GM12878 (cell line): Measurements from ENCODE around the gene DCAF8.

Experiments
- CTCF ChIP-seq, 3 experiments: IDR thresholded peaks in 2 of 3; conservative IDR thresholded peaks in 1 of 3; 2 replicates each; pipeline ENCODE4 v1.5.1; 2011; ENCODE audit warnings: low read depth in 3 of 3, low read length in 3 of 3, mild to moderate bottlenecking in 3 of 3, control low read depth in 2 of 3, moderate library complexity in 2 of 3, inconsistent platforms in 1 of 3, mixed read lengths in 1 of 3; ENCODE audit not compliant: control insufficient read depth in 2 of 3, insufficient read depth in 1 of 3; ENCODE audit errors: extremely low read depth in 1 of 3
- EP300 ChIP-seq, 2 experiments: fragments of 150-350 bp in 1 of 2; IDR thresholded peaks; 2 replicates each; pipeline ENCODE4 v1.6.1; 2011 to 2012; ENCODE audit warnings: low read depth in 2 of 2, low read length in 2 of 2, borderline replicate concordance in 1 of 2, improper control_type of control experiment in 1 of 2, inconsistent platforms in 1 of 2; ENCODE audit not compliant: control insufficient read depth in 1 of 2
- EZH2 ChIP-seq: IDR thresholded peaks from 2 replicates; pipeline ENCODE4 v1.6.1; 2012; ENCODE audit warnings: low read depth, mild to moderate bottlenecking, control low read depth, inconsistent platforms, low read length, borderline replicate concordance; ENCODE audit not compliant: control insufficient read depth
- POLR2AphosphoS5 ChIP-seq: IDR thresholded peaks from 2 replicates; pipeline ENCODE4 v1.6.1; 2011; ENCODE audit warnings: mild to moderate bottlenecking, low read length, inconsistent platforms
- RFX5 ChIP-seq: IDR thresholded peaks from 2 replicates; pipeline ENCODE4 v1.6.1; 2011; ENCODE audit warnings: low read depth, low read length, improper control_type of control experiment

GRCh38 chr1:160192234-160192633, 70.1 kb downstream of the DCAF8 start:
- TF ChIP-seq POLR2AphosphoS5 = no peak
- TF ChIP-seq EP300 (IDR thresholded peaks at IDR 0.05; ENCODE audit: borderline replicate concordance in 1 of 2, control insufficient read depth in 1 of 2, low read depth in 2 of 2, low read length in 2 of 2) = no peak
- no peak for TF ChIP-seq RFX5
- TF ChIP-seq CTCF (IDR thresholded peaks at IDR 0.05 in 2 of 3, conservative IDR thresholded peaks at IDR 0.05 in 1 of 3; ENCODE audit: control insufficient read depth in 2 of 3, extremely low read depth in 1 of 3, insufficient read depth in 1 of 3, low read depth in 3 of 3, low read length in 3 of 3) = no peak
- TF ChIP-seq EZH2 = no peak
